Dedifferentiated amniotic fluid mesenchymal stem cell (primary cell): ENCODE data around the gene RHEB.

Experiments
- DNase-seq: peaks from one replicate; pipeline ENCODE4 v3.0.0-alpha.2; 2016; ENCODE audit errors: extremely low spot score

RHEB gene

GRCh38 chr7:151448261-151449252, 71.1 kb downstream of the RHEB start:
- peak; percentile 44 for DNase-seq

DNA sequence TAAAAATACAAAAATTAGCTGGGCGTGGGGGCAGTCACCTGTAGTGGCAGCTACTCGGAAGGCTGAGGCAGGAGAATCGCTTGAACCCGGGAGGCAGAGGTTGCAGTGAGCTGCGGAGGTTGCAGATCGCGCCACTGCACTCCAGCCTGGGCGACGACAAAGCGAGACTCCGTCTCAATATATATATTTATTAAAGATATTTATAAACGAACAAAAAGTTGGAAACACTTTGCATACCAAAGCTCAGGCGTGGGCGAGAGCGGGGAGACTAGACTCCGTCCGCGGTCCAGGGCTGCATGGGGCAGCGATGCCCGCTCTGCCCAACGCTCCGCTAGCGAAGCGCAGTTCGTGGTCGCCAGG, 71.8 kb downstream of the RHEB start:
- no peak for DNase-seq

DNA sequence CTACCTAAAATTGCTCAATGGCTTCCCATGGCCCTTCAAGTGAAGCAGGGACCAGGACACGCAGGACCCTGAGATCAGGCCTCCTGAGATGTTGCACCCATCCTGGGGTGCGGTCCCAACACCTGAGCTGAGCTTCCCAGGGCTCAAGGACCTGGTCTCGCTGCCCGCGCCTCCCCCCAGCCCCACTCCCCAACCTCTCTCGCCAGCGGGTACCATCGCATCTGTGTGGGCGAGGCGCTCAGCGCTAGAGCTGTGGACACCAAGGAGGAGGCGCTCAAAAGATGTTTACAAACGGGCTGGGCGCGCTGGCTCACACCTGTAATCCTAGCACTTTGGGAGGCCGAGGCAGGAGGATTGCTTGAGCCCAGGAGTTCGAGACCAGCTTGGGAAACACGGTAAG, 72.4 kb downstream of the RHEB start:
- DNase-seq: no peak

- no peak for DNase-seq
These were observed 73.3 kb downstream of the RHEB start for GRCh38 chr7:151446412-151446811.

- DNase-seq: no peak
These were observed 75.1 kb downstream of the RHEB start for GRCh38 chr7:151444632-151445031.

GRCh38 chr7:151442776-151443496, 76.8 kb downstream of the RHEB start:
- DNase-seq: no peak

GRCh38 chr7:151440799-151441445, 78.8 kb downstream of the RHEB start:
- no peak for DNase-seq

DNA sequence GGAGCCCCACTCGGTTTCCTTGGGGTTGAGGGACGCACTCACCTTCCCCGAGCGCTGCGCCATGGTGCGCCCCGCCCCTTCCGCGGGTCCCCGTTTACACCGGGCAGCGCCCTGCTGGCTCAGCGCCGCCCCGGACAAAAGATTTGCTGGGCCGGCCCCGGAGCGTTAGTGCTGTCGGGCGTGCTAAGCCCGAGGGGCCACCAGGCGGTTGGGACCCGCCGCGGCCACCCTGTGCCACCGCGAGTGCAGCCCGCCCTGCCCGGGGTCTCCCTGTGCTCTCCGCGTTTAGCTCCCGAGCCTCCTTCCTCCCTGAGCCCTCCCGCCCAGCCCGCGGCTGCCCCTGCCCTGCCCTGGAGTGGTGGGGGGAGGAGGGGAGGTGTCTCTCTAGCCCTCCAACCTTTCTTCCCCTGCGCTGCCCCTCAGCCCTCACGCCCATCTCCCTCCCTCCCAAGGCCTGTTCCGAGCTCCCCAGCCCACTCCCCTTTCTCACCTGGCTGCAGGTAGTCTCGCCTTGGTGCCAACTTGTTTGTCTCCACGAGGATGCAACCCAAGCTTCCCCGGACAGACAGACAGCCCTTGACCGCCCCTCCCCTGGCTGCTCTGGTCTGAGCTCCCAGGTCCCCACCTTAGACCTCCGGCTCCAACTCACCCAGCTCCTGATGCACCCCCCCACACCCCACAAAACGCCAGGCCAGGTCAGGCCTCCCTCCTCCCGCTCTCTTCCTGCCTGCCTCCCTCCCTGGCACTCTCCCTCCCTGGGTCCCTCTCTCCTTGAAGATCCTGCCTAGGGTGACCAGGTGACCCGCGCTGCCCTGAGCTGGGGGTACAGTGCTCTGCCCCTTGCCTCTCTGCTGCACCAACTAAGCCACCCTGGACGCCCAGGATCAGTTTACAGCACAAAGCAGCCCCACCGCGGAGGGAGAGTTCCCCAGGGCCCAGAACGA, 79.6 kb downstream of the RHEB start, which contains the start of gene CRYGN:
CRYGN (minus strand) TSS at position 287 of the 944 bp plus-strand sequence; CDS start at position 63, 224 bp downstream.
- DNase-seq: no peak

DNA sequence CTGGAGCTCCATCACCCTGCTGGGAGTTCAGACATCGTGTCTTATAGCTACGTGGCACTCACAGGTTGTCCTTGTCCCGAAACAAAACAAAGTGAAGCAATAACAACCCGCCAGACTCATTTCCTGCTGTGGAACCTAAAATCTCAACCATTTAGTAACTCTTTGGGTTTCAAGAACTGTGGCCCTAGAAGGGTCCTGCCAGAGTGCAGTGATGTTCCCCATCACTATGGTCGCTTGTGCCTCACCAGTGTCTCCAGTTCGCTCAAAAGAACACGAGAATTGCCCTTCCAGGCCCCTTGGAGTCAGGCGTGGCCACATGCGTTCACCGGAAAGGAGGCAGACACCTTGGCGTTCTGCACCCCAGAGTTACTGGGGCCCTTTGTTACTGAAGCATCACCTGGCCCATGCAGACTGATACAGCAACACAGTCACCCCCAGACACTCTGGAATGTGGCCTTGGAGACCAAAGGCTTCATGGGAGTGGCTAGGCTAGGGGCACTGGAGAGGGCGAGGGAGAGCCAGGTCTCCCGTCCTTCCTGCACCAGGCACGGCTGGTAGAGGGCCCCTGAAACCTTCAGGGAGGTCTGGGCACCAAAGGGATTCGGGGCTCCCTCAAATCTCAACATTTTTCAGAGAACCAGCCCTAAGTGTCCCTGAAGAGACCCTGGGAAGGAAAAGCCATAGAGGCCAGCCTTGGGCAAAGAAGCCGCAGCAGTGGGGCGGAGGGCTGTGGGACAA, 80.7 kb downstream of the RHEB start:
- no peak for DNase-seq

DNA sequence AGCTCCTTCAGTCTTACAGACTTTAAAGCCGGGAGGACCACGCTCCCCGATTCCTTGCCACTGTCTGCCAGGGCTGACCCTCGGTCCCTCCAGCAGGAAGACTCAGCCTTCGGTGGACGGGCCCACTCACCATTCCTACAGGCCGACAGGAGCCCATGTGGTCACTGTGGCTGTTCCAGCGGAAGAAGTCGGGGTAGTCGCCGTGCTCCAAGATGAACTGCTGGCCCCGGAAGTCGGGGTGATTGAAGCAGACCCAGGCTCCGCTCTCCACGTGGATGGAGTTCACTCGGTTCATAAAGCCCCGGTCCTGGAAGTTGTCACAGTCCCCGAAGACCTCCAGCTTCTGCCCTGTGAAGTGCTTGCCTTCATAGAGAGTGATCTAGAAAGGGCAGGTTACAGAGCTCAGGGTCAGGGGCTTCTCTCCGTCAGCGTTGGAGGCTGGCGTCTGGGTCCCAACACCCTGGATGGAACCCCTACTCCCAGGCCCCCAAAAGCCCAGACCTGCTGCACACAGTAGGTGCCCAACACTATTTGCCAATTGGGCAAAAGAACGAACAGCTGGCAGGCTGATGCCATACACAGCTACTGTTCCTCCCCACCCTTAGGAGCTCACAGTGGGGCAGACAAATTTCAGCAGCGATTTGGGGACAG, 81.7 kb downstream of the RHEB start:
- DNase-seq: no peak

DNA sequence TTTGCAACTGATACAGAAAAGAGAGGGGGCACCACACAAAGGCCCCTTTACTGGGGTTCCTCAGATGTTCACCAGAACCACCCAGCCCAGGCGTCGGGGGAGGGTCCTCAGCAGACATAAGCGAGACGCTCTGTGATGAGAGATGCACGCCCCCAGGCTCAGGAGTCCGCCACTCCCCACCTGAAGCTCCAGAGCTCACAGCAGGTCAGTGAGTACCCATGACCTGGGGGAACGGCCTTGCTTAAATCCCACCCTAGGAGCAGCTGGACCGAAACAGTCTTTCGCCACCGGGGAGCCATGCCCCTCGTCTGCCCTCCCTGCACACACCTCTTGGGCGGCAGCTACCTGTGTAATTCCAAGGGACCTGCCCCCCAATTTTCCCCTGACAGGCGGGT, 82.5 kb downstream of the RHEB start:
- DNase-seq: no peak

- peak; percentile 65 for DNase-seq
These were observed 83.1 kb downstream of the RHEB start for GRCh38 chr7:151436446-151437158.

DNA sequence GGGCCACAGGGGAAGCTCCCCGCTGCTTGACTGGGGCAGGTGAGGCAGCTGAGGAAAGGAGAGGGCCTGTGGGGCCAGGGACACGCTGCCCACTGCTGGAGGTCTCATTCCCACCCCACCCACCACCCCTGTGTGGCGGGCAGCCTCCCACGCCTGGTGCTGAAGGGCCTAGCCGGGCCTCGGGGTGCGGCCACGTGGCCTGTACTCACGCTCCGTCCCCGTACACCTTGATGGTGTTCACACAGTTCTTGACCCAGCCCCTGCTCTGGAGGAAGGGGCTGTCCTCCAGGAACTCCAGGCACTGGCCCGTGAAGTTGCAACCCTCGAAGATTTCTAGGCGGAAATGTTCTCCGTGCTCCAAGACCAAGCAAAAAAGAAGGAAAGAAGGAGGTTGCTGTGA, 83.7 kb downstream of the RHEB start:
- no peak for DNase-seq

DNA sequence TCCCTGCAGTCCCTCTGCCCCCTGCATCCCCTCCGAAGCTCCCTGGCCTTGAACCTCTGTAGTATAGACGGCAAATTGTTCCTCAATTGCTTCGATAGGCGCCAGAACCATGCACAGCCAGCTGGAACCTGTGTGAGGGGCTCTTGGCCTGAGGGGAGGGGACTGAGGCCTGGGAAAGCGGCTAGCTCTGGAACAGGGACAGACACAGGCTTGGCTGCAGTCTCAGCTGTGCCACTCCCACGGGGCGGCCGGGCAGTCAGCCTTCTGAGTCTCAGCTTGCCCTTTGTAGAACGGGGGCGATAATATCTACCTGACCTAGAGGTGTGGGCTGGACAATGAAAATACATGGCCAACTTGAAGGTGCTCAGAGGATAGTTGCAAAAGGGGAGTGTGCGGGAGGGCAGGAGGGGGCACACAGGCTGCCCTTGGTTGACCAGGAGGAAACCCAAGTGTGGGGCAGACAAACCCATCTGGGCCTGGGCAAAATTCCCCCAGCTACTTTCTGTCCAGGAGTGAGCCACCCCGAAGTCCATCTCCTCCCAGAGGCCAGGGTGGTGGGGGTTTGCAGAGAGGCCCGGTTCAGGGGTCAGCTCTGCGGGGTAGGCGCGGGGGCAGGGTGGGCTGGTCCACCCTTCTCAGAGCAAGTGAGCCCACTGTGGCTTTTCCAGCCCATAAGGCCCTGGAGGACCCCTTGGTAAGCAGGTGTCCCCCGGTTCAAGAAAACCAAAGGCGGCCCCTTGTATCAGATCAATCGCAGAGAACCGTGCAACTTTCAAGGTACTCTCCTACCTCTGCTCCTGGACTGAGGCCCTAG, 84.4 kb downstream of the RHEB start:
- no peak for DNase-seq

- DNase-seq: no peak
These were observed 85.1 kb downstream of the RHEB start for GRCh38 chr7:151434549-151434948.

DNA sequence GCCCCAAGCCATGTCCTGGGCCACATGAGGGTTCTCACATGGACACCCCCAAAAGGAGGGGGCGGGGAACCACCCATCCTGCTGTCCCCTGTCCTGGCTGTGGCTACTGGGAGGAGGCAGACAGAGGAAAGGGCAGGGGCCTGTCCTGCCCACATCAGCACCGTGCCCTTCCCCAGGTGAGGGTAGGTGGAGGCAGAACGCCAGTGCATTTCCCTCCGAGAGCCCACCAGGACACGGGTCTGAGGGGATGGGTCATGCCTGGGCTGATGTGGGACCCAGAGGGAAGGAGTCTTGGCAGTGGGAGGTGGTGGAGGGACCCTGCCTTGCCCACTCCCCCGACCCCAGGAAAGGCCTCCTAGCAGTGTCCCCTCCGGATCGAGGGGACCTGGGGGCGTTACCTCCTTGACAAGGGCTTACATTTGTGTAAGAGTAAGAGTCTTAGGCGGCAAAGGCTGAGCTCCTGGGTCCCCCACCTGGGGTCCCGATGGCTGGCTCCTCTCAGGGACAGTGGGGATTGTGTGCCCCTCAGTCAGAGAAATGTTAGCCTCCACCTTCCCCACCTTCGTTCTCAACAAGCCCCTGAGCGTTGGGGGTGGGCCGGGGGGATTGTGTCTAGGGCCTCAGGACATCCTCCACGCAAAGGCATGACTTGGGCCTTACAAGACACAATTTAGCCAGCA, 85.8 kb downstream of the RHEB start:
- DNase-seq: no peak

DNA sequence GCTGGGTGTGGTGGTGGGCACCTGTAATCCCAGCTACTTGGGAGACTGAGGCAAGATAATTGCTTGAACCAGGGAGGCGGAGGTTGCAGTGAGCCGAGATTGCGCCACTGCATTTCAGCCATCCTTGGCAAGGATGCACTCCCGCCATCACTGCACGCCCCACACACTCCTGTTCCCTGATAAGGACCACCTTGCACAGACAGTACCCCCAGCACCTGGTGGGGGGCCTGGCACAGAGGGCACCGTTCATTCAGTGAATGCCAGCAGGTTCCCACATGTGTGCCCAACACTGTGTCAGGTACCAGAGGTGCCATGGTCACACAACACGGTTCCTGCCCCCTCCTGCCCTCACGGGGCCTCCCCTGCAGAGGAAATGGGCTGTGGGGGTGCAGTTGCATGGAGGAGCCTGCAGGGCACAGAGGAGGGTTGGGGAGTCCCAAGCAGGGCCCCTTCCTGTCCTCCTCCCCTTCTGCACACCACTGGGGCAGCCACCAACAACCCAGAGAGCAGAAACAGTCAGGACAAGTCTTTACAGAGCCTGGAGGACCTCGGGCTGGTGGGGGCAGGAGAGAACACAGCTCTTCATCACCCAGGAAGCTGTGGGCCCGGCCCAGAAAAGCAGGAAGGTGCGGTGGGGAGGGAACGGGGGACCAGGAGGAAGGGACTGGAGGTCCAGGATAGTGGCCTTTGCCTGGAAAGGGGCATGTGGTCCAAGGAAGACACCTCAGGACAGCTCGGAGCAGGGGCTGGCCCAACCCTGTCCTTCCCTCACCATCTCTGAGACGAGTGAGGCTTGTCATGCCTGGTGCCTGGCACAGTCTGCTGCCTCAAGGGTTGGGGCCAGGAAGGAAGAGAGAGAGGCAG, 86.8 kb downstream of the RHEB start:
- no peak for DNase-seq
